GM23338 (cell line): ENCODE results near the gene PM20D1. TPM values are rescaled to one million over a fixed set of nuclear protein-coding genes. Genes with fewer than 3 reads are reported as not detected.
"Not testable (repeated sequence)": the region's sequence is repeated elsewhere in the genome, so short reads cannot be mapped to it uniquely, and the experiment has no call there.

Experiments
- ATAC-seq: fragments of 200-7000 bp; cut with Tn5 transposase; 3 replicates; pipeline ENCODE4 v1.9.1; 2020
- DNase-seq: peaks from one replicate; pipeline ENCODE4 v3.0.0-alpha.2; 2015; ENCODE audit warnings: low spot score
- H2AFZ ChIP-seq: fragments of 200-600 bp; sonication (generic); 2 replicates; pipeline ENCODE4 v1.8.0; 2016; ENCODE audit warnings: antibody characterized with exemption, mild to moderate bottlenecking, moderate library complexity
- H3F3A ChIP-seq: fragments of 200-600 bp; sonication (generic); replicated peaks from 2 replicates; pipeline ENCODE4 v1.8.0; 2017; ENCODE audit warnings: antibody characterized with exemption, mixed run types, low read depth
- H3K27ac ChIP-seq: fragments of 200-600 bp; sonication (generic); 2 replicates; pipeline ENCODE4 v1.6.1; 2016; ENCODE audit warnings: low read depth
- H3K27me3 ChIP-seq: fragments of 200-600 bp; sonication (generic); 2 replicates; pipeline ENCODE4 v1.8.0; 2016; ENCODE audit warnings: mild to moderate bottlenecking, mixed run types, moderate library complexity; ENCODE audit not compliant: insufficient read depth
- H3K36me3 ChIP-seq: fragments of 200-600 bp; sonication (generic); 2 replicates; pipeline ENCODE4 v1.8.0; 2016; ENCODE audit warnings: mild to moderate bottlenecking; ENCODE audit not compliant: insufficient read depth
- H3K4me1 ChIP-seq: fragments of 200-600 bp; sonication (generic); 2 replicates; pipeline ENCODE4 v1.8.0; 2016; ENCODE audit warnings: mild to moderate bottlenecking, moderate library complexity; ENCODE audit not compliant: insufficient read depth
- H3K4me2 ChIP-seq: fragments of 200-600 bp; sonication (generic); 2 replicates; pipeline ENCODE4 v1.7.1; 2017; ENCODE audit warnings: mixed run types
- H3K4me3 ChIP-seq: fragments of 200-600 bp; sonication (generic); 2 replicates; pipeline ENCODE4 v1.6.1; 2016; ENCODE audit warnings: mixed run types
- H3K79me2 ChIP-seq: fragments of 200-600 bp; sonication (generic); replicated peaks from 2 replicates; pipeline ENCODE4 v1.8.0; 2017; ENCODE audit warnings: mild to moderate bottlenecking; ENCODE audit not compliant: insufficient read depth
- H3K9me2 ChIP-seq: fragments of 200-600 bp; sonication (generic); 2 replicates; pipeline ENCODE4 v1.8.0; 2017; ENCODE audit not compliant: insufficient read depth
- H4K20me1 ChIP-seq: fragments of 200-600 bp; sonication (generic); replicated peaks from 2 replicates; pipeline ENCODE4 v1.8.0; 2017; ENCODE audit warnings: mild to moderate bottlenecking; ENCODE audit not compliant: insufficient read depth
- H3K27ac Mint-ChIP-seq: 2 replicates; pipeline ENCODE4 v1.8.0; 2020; ENCODE audit warnings: inconsistent platforms, mild to moderate bottlenecking, moderate library complexity, mixed read lengths
- H3K27me3 Mint-ChIP-seq: 3 replicates; pipeline ENCODE4 v1.8.0; 2022; ENCODE audit warnings: low read depth, mild to moderate bottlenecking, moderate library complexity, mixed read lengths, inconsistent platforms; ENCODE audit not compliant: insufficient read depth, poor library complexity
- H3K36me3 Mint-ChIP-seq: 3 replicates; pipeline ENCODE4 v1.8.0; 2021; ENCODE audit warnings: low read depth, mild to moderate bottlenecking, inconsistent platforms, moderate library complexity, mixed read lengths
- H3K4me1 Mint-ChIP-seq: 3 replicates; pipeline ENCODE4 v1.8.0; 2020; ENCODE audit warnings: mild to moderate bottlenecking, inconsistent platforms, mixed read lengths
- H3K4me3 Mint-ChIP-seq: 3 replicates; pipeline ENCODE4 v1.8.0; 2021; ENCODE audit warnings: moderate library complexity, mild to moderate bottlenecking, inconsistent platforms, mixed read lengths
- H3K9me3 Mint-ChIP-seq: 3 replicates; pipeline ENCODE4 v1.8.0; 2020; ENCODE audit warnings: moderate library complexity, mild to moderate bottlenecking, inconsistent platforms, mixed read lengths
- CREB1 ChIP-seq: fragments of 250-450 bp; sonication (Bioruptor Pico); IDR thresholded peaks from 2 replicates; pipeline ENCODE4 v1.5.0; 2020; ENCODE audit warnings: low read depth, mild to moderate bottlenecking, moderate library complexity
- ETS1 ChIP-seq: IDR thresholded peaks from 2 replicates; pipeline ENCODE4 v1.6.1; 2016; ENCODE audit warnings: antibody characterized with exemption
- EZH2phosphoT487 ChIP-seq: fragments of 200-600 bp; sonication (generic); IDR thresholded peaks from one replicate; pipeline ENCODE4 v1.8.1; 2018; ENCODE audit warnings: antibody characterized with exemption; ENCODE audit not compliant: unreplicated experiment
- NANOG ChIP-seq: IDR thresholded peaks from 2 replicates; pipeline ENCODE4 v1.6.1; 2016; ENCODE audit warnings: antibody characterized with exemption, borderline replicate concordance
- REST ChIP-seq: IDR thresholded peaks from one replicate; pipeline ENCODE4 v1.6.1; 2018; ENCODE audit warnings: antibody characterized with exemption; ENCODE audit not compliant: unreplicated experiment
- STAT1 ChIP-seq: IDR thresholded peaks from one replicate; pipeline ENCODE4 v1.6.1; 2016; ENCODE audit warnings: antibody characterized with exemption; ENCODE audit not compliant: unreplicated experiment
- ZNF114 ChIP-seq: fragments of 250-450 bp; sonication (Bioruptor Pico); IDR thresholded peaks from 2 replicates; pipeline ENCODE4 v1.5.0; 2020; ENCODE audit warnings: mild to moderate bottlenecking, moderate library complexity
- ZNF331 ChIP-seq: fragments of 250-450 bp; sonication (Bioruptor Pico); IDR thresholded peaks from 2 replicates; pipeline ENCODE4 v1.5.0; 2020; ENCODE audit warnings: low read depth, mild to moderate bottlenecking, moderate library complexity
- ZNF462 ChIP-seq: fragments of 250-450 bp; sonication (Bioruptor Pico); IDR thresholded peaks from 2 replicates; pipeline ENCODE4 v1.5.0; 2020; ENCODE audit warnings: mild to moderate bottlenecking, moderate library complexity
- polyA plus RNA-seq: library from polyadenylated mRNA; unstranded; fragments of >200 nt; fragmentation: Nextera tagmentation; extraction: Ambion mirVana; gene quantifications from 2 replicates; pipeline ENCODE4 v1.2.1, GENCODE V29; 2016
- total RNA-seq: library from RNA; depleted of rRNA; stranded (reverse); fragments of >200 nt; shearing (Covaris generic); gene quantifications from 2 replicates; pipeline ENCODE4 v1.2.3, GENCODE V29; 2014

PM20D1 gene
- total and polyA plus RNA-seq, 2 experiments from 2014 or later = 0.10 TPM; not detected in 1

DNA sequence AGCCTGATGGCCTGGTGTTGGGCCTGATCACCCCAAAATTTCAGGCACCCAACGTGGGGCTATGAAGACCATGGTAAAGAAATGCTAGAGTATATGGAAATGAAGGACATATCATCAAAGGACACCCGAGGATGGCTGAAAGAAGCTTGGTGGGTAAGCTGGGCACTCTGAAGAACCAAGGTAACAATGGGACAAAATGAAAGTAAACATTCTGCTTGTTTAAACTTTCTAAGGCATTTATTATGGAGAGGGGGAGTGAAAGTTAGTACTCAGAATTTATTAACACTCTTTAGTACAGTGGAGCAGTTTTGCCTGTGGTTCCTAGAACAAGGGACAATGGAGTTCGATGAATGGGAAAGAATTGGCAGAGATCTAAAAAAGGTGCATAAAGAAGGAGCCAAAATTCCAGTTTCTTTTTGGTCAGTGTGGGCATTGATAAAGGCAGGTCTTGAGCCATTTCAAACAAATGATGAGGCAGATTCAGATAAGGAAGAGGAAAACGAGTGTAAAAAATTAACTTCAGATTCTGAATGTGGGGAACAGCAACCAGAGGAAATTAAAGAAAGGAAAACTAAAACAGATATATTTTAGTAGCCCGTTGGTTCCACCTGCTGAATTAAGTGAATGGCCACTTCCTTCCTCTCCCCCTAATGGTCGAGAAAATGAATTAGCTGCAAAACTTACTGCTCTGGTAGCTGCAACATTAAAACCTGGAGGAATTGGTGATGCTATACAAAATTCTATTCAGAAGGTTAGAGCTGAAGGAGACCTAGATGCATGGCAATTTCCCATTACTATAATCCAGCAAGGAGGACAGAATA, 8.4 kb upstream of the PM20D1 start (continued):
- TF ChIP-seq STAT1 (no peak), ZNF462 (CRISPR knock-in tag) (no peak)

DNA sequence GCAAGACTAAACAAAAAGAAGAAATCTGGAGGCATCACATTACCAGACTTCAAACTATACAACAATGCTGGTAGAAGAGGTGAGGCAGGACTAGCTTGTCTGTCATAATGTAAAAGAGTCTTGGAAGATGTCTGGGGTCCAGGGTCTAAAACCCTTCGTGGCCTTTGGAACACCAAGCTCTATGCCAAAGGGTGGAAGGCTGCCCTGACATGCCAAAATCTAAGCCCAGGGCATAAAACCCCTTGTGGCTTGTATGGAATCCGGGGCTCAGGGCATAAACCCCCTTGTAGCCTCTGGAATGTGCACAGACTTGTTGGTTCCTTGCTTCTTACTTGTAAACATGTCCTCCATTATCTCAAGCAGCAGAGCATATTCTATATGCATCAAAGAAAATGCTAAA, 7.6 kb upstream of the PM20D1 start:
- not testable (repeated sequence) for ATAC-seq, H3K27ac ChIP-seq, H3F3A ChIP-seq, H3K36me3 ChIP-seq, H3K9me3 Mint-ChIP-seq, DNase-seq, H3K79me2 ChIP-seq, H3K4me2 ChIP-seq, H4K20me1 ChIP-seq, H3K4me1 ChIP-seq, H3K4me1 Mint-ChIP-seq, H3K36me3 Mint-ChIP-seq, H3K4me3 ChIP-seq, H2AFZ ChIP-seq, H3K27me3 ChIP-seq, H3K27ac Mint-ChIP-seq, H3K27me3 Mint-ChIP-seq, H3K9me2 ChIP-seq, H3K4me3 Mint-ChIP-seq

GRCh38 chr1:205856433-205856832, 6.5 kb upstream of the PM20D1 start:
- H3K27ac ChIP-seq = no peak overlapping the region
- no peaks in the 10 kb centered on the region for H3K36me3 ChIP-seq
- ATAC-seq = no peak
- no peak overlapping the region for H3K27ac Mint-ChIP-seq
- H3K27me3 Mint-ChIP-seq = peaks cover 2% of the 10 kb centered on the region
- H3K4me3 Mint-ChIP-seq = no peak overlapping the region
- no peaks in the 10 kb centered on the region for H3K36me3 Mint-ChIP-seq
- no peaks in the 10 kb centered on the region for H3K4me1 ChIP-seq
- H3K9me2 ChIP-seq = no peaks in the 10 kb centered on the region
- no peak overlapping the region for H3K4me3 ChIP-seq
- no peaks in the 10 kb centered on the region for H3K79me2 ChIP-seq
- peaks cover 3% of the 10 kb centered on the region; the same call in 2 of the 3 replicates for H3K9me3 Mint-ChIP-seq
- no peak overlapping the region for H2AFZ ChIP-seq
- no peak for DNase-seq
- H3F3A ChIP-seq = no peaks in the 10 kb centered on the region
- no peaks in the 10 kb centered on the region; the same call in 1 of the 3 replicates for H3K4me1 Mint-ChIP-seq
- H3K27me3 ChIP-seq = no peaks in the 10 kb centered on the region
- no peak for TF ChIP-seq ZNF114
- no peak for TF ChIP-seq ETS1
- TF ChIP-seq CREB1 (CRISPR knock-in tag) = no peak
- no peak for TF ChIP-seq REST
- no peak for TF ChIP-seq NANOG
- no peak for TF ChIP-seq EZH2phosphoT487
- no peak for TF ChIP-seq ZNF331 (CRISPR knock-in tag)
- H3K4me2 ChIP-seq = no peak overlapping the region
- H4K20me1 ChIP-seq = no peaks in the 10 kb centered on the region
